ENCODE measurements around the gene RIIAD1.
A peak's percentile ranks its signal among the peaks of the same experiment; 100 is the strongest.

Gene RIIAD1

DNA sequence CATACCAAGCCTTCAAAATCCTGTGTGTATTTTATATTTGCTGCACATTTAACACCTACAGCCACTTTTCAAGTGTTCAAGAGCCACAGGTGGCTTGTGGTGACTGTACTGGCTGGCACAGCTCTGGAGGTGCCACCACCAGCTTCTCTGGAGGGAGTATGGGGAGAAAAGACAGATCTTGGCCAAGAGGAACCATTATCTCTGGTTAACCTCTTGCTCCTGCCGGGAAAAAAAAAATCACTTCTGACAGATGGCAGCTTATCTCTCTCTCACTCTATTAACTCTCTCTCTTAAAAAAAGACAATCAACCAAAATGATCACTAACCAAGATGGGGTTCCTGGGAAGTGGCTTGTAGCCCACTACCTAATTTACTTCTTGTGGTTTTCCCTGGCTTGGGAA, 1.2 kb upstream of the RIIAD1 start:
- no peak overlapping the region for H3K27ac ChIP-seq (ENCODE audit: low read depth, low read length, poor library complexity, severe bottlenecking)
- H3K9me2 ChIP-seq (ENCODE audit: low read depth, low read length): no peaks in the 10 kb centered on the region
- peaks cover 5% of the 10 kb centered on the region for H3K4me1 ChIP-seq (ENCODE audit: insufficient read depth, low read length, severe bottlenecking)
- no peaks in the 10 kb centered on the region for H3K79me2 ChIP-seq (ENCODE audit: insufficient read depth, low read length)
- no peak for TF ChIP-seq EZH2 (IDR thresholded peaks at IDR 0.05; ENCODE audit: borderline replicate concordance, low read length)
- TF ChIP-seq, protein P1, sequence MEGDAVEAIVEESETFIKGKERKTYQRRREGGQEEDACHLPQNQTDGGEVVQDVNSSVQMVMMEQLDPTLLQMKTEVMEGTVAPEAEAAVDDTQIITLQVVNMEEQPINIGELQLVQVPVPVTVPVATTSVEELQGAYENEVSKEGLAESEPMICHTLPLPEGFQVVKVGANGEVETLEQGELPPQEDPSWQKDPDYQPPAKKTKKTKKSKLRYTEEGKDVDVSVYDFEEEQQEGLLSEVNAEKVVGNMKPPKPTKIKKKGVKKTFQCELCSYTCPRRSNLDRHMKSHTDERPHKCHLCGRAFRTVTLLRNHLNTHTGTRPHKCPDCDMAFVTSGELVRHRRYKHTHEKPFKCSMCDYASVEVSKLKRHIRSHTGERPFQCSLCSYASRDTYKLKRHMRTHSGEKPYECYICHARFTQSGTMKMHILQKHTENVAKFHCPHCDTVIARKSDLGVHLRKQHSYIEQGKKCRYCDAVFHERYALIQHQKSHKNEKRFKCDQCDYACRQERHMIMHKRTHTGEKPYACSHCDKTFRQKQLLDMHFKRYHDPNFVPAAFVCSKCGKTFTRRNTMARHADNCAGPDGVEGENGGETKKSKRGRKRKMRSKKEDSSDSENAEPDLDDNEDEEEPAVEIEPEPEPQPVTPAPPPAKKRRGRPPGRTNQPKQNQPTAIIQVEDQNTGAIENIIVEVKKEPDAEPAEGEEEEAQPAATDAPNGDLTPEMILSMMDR (IDR thresholded peaks at IDR 0.05; ENCODE audit: low read length): no peak
- no peaks in the 10 kb centered on the region; the same call in 1 of the 2 replicates for H3K27me3 ChIP-seq (ENCODE audit: insufficient read depth, low read length)
- no peak overlapping the region for H3K4me3 ChIP-seq (ENCODE audit: low read depth, low read length, poor library complexity, severe bottlenecking)
- H4K20me1 ChIP-seq (ENCODE audit: insufficient read depth, low read length): no peaks in the 10 kb centered on the region
- no peak overlapping the region for H3K9ac ChIP-seq (ENCODE audit: low read length)
- H2AFZ ChIP-seq (ENCODE audit: low read length): no peak overlapping the region
- no peaks in the 10 kb centered on the region for H3F3A ChIP-seq (ENCODE audit: insufficient read depth, low read length)
- no peaks in the 10 kb centered on the region for H3K9me3 ChIP-seq (ENCODE audit: low read length)
- H3K36me3 ChIP-seq (ENCODE audit: insufficient read depth, low read length): no peaks in the 10 kb centered on the region
- no peak overlapping the region for H3K4me2 ChIP-seq (ENCODE audit: low read length)

DNA sequence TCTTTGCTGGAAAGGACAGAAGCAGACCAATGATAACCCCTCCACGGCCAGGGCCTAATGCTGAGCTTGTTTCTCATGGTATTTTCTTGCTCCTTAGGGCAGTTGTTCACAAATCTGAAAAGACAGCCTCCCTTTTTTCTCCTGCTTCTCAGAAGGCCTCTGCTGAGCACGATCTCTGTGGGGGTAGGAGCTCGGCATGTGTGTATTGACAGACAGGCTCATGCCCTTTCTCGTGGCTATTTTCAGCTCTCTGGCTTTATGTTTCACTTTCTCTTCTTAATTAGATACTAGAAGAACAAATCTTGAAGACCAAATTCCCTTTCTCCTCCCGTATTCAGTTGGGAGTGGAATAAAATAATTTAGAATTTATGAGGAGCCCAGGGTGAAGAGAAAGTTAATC, 768 bp upstream of the RIIAD1 start:
- Histone ChIP-seq H3F3A (ENCODE audit: insufficient read depth, low read length) (no peaks in the 10 kb centered on the region), H3K9ac (ENCODE audit: low read length) (no peak overlapping the region), H3K9me3 (ENCODE audit: low read length) (no peaks in the 10 kb centered on the region), H3K27me3 (ENCODE audit: insufficient read depth, low read length) (no peaks in the 10 kb centered on the region; the same call in 1 of the 2 replicates), H3K4me1 (ENCODE audit: insufficient read depth, low read length, severe bottlenecking) (peaks cover 5% of the 10 kb centered on the region), H4K20me1 (ENCODE audit: insufficient read depth, low read length) (no peaks in the 10 kb centered on the region), H3K36me3 (ENCODE audit: insufficient read depth, low read length) (no peaks in the 10 kb centered on the region), H3K79me2 (ENCODE audit: insufficient read depth, low read length) (no peaks in the 10 kb centered on the region), H2AFZ (ENCODE audit: low read length) (no peak overlapping the region), H3K4me3 (ENCODE audit: low read depth, low read length, poor library complexity, severe bottlenecking) (no peak overlapping the region), H3K9me2 (ENCODE audit: low read depth, low read length) (no peaks in the 10 kb centered on the region), H3K27ac (ENCODE audit: low read depth, low read length, poor library complexity, severe bottlenecking) (no peak overlapping the region), H3K4me2 (ENCODE audit: low read length) (peak overlapping the region; percentile 76; the same call in 1 of the 2 replicates)
- TF ChIP-seq EZH2 (IDR thresholded peaks at IDR 0.05; ENCODE audit: borderline replicate concordance, low read length): no peak
- TF ChIP-seq, protein P1 (IDR thresholded peaks at IDR 0.05; ENCODE audit: low read length): no peak

DNA sequence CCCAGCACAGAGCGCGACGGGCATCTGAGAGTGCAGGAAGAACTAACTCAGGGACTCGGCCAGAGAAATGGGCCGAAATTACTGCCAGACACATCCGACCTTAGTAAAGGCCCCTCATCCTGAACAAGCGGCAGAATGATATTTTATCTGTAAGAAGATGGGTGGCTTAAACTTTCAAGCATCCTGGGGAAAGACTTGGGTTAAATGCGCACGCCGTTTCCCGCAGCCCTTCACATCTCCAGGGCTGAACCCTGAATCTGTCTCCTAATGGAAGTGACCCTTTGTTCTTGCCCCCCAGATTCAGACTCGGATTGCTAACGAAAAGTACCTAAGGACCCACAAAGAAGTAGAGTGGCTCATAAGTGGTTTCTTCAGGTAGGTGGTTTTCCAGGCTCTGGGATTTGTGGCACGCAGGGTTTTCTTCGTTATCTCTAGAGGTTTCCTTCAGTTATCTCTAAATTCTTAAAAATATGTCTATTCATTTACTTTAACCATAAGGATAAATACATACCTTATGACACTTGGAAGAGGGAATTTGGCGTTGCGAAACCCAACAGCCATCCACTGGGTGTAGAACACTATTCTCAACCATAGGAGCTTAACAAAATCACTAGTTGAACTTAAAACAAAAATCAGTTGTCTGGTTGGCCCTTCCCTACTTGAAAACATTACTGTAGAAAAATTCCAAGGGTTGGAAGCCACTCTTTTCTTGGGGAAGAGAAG, 627 bp downstream of the RIIAD1 start:
- TF ChIP-seq EZH2 (IDR thresholded peaks at IDR 0.05; ENCODE audit: borderline replicate concordance, low read length): no peak
- TF ChIP-seq, protein P1 (IDR thresholded peaks at IDR 0.05; ENCODE audit: low read length): no peak
- peaks cover 5% of the 10 kb centered on the region for H3K4me1 ChIP-seq (ENCODE audit: insufficient read depth, low read length, severe bottlenecking)
- no peaks in the 10 kb centered on the region for H3K9me3 ChIP-seq (ENCODE audit: low read length)
- H3F3A ChIP-seq (ENCODE audit: insufficient read depth, low read length): no peaks in the 10 kb centered on the region
- H4K20me1 ChIP-seq (ENCODE audit: insufficient read depth, low read length): no peaks in the 10 kb centered on the region
- no peaks in the 10 kb centered on the region for H3K36me3 ChIP-seq (ENCODE audit: insufficient read depth, low read length)
- H3K79me2 ChIP-seq (ENCODE audit: insufficient read depth, low read length): no peaks in the 10 kb centered on the region
- no peak overlapping the region for H3K9ac ChIP-seq (ENCODE audit: low read length)
- peak overlapping the region; percentile 76 for H3K4me2 ChIP-seq (ENCODE audit: low read length)
- H3K9me2 ChIP-seq (ENCODE audit: low read depth, low read length): no peaks in the 10 kb centered on the region
- H3K27me3 ChIP-seq (ENCODE audit: insufficient read depth, low read length): no peaks in the 10 kb centered on the region; the same call in 1 of the 2 replicates
- peak overlapping the region; percentile 59 for H3K4me3 ChIP-seq (ENCODE audit: low read depth, low read length, poor library complexity, severe bottlenecking)
- no peak overlapping the region for H2AFZ ChIP-seq (ENCODE audit: low read length)
- H3K27ac ChIP-seq (ENCODE audit: low read depth, low read length, poor library complexity, severe bottlenecking): no peak overlapping the region
